ENCODE measurements around the gene MCC. TPM values are rescaled to one million over a fixed set of nuclear protein-coding genes. Genes with fewer than 3 reads are reported as not detected.
"Not testable (repeated sequence)": the region's sequence is repeated elsewhere in the genome, so short reads cannot be mapped to it uniquely, and the experiment has no call there.

MCC gene
- total and polyA plus RNA-seq, 2 donors from 2014 or later = 2.4 to 20.6 TPM

DNA sequence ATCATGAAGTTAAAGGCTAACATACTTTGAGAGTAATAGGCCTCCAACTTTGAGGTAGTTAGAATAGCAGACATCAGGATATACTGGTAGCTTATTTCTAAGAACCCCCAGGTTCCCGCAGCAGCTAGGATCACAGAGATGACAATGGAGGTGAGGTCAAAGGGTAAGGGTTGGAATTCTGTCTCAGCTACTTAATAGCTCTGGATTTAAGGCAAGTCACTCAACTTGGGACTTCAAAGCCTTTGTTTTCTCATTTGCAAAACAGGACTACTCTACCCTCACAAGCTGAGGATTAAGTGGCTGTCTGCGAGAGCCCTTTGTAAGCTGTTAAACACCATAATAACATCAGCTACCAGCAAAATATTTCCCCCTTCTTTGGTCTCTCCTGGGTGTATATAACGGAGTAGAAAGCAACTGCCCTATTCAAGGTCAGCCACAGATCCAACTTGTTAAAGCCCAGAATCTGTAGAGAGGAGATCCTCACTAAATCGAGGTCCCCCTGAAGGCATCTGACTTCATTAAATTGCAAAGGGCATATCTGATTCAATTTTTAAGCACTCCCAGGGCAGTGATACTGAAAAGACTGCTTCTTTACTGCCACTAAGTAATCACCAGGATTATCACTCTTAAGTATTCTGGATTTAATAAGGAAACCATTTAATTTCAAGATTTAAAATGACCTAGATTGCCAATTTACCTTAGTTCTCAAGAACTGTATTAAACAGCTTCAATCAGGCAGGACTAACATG, 407.0 kb downstream of the MCC start:
- H3K27me3 ChIP-seq (ENCODE audit: control insufficient read depth, insufficient read depth, low read length) = no peaks in the 10 kb centered on the region
- TF ChIP-seq, protein P1, sequence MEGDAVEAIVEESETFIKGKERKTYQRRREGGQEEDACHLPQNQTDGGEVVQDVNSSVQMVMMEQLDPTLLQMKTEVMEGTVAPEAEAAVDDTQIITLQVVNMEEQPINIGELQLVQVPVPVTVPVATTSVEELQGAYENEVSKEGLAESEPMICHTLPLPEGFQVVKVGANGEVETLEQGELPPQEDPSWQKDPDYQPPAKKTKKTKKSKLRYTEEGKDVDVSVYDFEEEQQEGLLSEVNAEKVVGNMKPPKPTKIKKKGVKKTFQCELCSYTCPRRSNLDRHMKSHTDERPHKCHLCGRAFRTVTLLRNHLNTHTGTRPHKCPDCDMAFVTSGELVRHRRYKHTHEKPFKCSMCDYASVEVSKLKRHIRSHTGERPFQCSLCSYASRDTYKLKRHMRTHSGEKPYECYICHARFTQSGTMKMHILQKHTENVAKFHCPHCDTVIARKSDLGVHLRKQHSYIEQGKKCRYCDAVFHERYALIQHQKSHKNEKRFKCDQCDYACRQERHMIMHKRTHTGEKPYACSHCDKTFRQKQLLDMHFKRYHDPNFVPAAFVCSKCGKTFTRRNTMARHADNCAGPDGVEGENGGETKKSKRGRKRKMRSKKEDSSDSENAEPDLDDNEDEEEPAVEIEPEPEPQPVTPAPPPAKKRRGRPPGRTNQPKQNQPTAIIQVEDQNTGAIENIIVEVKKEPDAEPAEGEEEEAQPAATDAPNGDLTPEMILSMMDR (IDR thresholded peaks at IDR 0.05; ENCODE audit: borderline replicate concordance, extremely low read depth, insufficient read depth) = no peak
- intact Hi-C loops (cut with DNase I) = no loop called here

DNA sequence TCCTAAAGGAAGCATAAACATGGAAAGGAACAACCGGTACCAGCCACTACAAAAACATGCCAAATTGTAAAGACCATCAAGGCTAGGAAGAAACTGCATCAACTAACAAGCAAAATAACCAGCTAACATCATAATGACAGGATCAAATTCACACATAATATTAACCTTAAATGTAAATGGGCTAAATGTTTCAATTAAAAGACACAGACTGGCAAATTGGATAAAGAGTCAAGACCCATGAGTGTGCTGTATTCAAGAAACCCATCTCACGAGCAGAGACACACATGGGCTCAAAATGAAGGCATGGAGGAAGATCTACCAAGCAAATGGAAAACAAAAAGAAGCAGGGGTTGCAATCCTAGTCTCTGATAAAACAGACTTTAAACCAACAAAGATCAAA, 411.6 kb downstream of the MCC start:
- H3K36me3 ChIP-seq (ENCODE audit: control insufficient read depth in 2 of 3, insufficient read depth in 3 of 3, low read length in 3 of 3); intact Hi-C loops (cut with DNase I); H3K9me3 ChIP-seq (ENCODE audit: control insufficient read depth in 2 of 3, insufficient read depth in 1 of 3, low read length in 3 of 3); H3K4me3 ChIP-seq (ENCODE audit: low read length in 3 of 3); H3K4me1 ChIP-seq (ENCODE audit: control insufficient read depth in 2 of 3, insufficient read depth in 2 of 3, low read depth in 1 of 3, low read length in 3 of 3); H3K27me3 ChIP-seq (ENCODE audit: control insufficient read depth, insufficient read depth, low read length); DNase-seq; H3K27ac ChIP-seq (ENCODE audit: low read depth in 2 of 2, low read length in 2 of 2); FAIRE-seq; H3K9ac ChIP-seq (ENCODE audit: low read length in 3 of 3): not testable (repeated sequence)

More for the DNA sequence above, 407.0 kb downstream of the MCC start:
- Histone ChIP-seq H3K27ac (ENCODE audit: low read depth in 2 of 2, low read length in 2 of 2) (no peak overlapping the region), H3K4me1 (ENCODE audit: control insufficient read depth in 2 of 3, insufficient read depth in 2 of 3, low read depth in 1 of 3, low read length in 3 of 3) (no peaks in the 10 kb centered on the region), H3K4me3 (ENCODE audit: low read length in 3 of 3) (no peak overlapping the region), H3K9me3 (ENCODE audit: control insufficient read depth in 2 of 3, insufficient read depth in 1 of 3, low read length in 3 of 3) (no peaks in the 10 kb centered on the region), H3K9ac (ENCODE audit: low read length in 3 of 3) (no peak overlapping the region), H3K36me3 (ENCODE audit: control insufficient read depth in 2 of 3, insufficient read depth in 3 of 3, low read length in 3 of 3) (peaks cover 2 to 5% (median 4%) of the 10 kb centered on the region in 3 donors)
- FAIRE-seq = no peak
- no peak for DNase-seq

DNA sequence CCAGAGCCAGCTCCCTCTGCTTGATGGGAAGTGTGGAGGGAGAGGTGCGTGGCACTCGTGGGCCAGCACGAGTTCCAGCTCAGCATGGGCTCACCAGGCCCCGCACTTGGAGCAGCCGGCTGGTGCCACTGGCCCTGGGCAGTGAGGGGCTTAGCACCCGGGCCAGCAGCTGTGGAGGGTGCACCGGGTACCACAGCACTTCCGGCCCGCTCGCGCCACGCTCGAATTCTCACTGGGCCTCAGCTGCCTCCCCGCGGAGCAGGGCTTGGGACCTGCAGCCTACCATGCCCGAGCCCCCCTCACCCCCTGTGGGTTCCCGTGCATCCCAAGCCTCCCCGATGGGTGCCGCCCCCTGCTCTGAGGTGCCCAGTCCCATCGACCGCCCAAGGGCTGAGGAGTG, 413.2 kb downstream of the MCC start:
- TF ChIP-seq, protein P1 (IDR thresholded peaks at IDR 0.05; ENCODE audit: borderline replicate concordance, extremely low read depth, insufficient read depth) = no peak
- FAIRE-seq (no peak), DNase-seq (no peak)
- no peaks in the 10 kb centered on the region for H3K27me3 ChIP-seq (ENCODE audit: control insufficient read depth, insufficient read depth, low read length)
- H3K27ac ChIP-seq (ENCODE audit: low read depth in 2 of 2, low read length in 2 of 2) = no peak overlapping the region
- no peaks in the 10 kb centered on the region for H3K4me1 ChIP-seq (ENCODE audit: control insufficient read depth in 2 of 3, insufficient read depth in 2 of 3, low read depth in 1 of 3, low read length in 3 of 3)
- no peak overlapping the region for H3K9ac ChIP-seq (ENCODE audit: low read length in 3 of 3)
- no peaks in the 10 kb centered on the region for H3K36me3 ChIP-seq (ENCODE audit: control insufficient read depth in 2 of 3, insufficient read depth in 3 of 3, low read length in 3 of 3)
- intact Hi-C loops (cut with DNase I) = no loop called here
- H3K4me3 ChIP-seq (ENCODE audit: low read length in 3 of 3) = no peak overlapping the region
- no peaks in the 10 kb centered on the region for H3K9me3 ChIP-seq (ENCODE audit: control insufficient read depth in 2 of 3, insufficient read depth in 1 of 3, low read length in 3 of 3)

DNA sequence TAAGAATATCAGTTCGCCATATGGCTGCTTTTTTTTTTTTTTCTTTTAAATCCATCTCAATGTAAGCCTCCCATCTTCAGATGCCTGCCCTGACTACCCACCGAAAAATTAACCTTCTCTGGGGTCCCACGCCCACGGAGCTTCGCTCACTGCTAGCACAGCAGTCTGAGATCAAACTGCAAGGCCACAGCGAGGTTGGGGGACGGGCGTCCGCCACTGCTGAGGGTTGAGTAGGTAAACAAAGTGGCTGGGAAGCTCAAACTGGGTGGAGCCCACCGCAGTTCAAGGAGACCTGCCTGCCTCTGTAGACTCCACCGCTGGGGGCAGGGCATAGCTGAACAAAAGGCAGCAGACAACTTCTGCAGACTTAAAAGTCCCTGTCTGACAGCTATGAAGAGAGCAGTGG, 414.6 kb downstream of the MCC start:
- DNase-seq; FAIRE-seq; H3K4me1 ChIP-seq (ENCODE audit: control insufficient read depth in 2 of 3, insufficient read depth in 2 of 3, low read depth in 1 of 3, low read length in 3 of 3); H3K36me3 ChIP-seq (ENCODE audit: control insufficient read depth in 2 of 3, insufficient read depth in 3 of 3, low read length in 3 of 3); H3K9me3 ChIP-seq (ENCODE audit: control insufficient read depth in 2 of 3, insufficient read depth in 1 of 3, low read length in 3 of 3); H3K4me3 ChIP-seq (ENCODE audit: low read length in 3 of 3); intact Hi-C loops (cut with DNase I); H3K27me3 ChIP-seq (ENCODE audit: control insufficient read depth, insufficient read depth, low read length); H3K27ac ChIP-seq (ENCODE audit: low read depth in 2 of 2, low read length in 2 of 2); H3K9ac ChIP-seq (ENCODE audit: low read length in 3 of 3): not testable (repeated sequence)

All from kidney (tissue), 14 donors.